Measurements from ENCODE around the gene KRTAP29-1. TPM values are rescaled to one million over a fixed set of nuclear protein-coding genes. Genes with fewer than 3 reads are reported as not detected.
"Not testable (repeated sequence)": the region's sequence is repeated elsewhere in the genome, so short reads cannot be mapped to it uniquely, and the experiment has no call there.

The KRTAP29-1 gene
- total RNA-seq, 1 donor from 2014 or later = not detected

- no peak overlapping the region for H3K4me3 ChIP-seq (ENCODE audit: low read depth, low read length)
- H3K27me3 ChIP-seq (ENCODE audit: control insufficient read depth, insufficient read depth, low read length) = no peaks in the 10 kb centered on the region
- no peak for TF ChIP-seq CTCF (IDR thresholded peaks at IDR 0.05; ENCODE audit: insufficient read depth, low read length, poor library complexity, severe bottlenecking)
- no peaks in the 10 kb centered on the region for H3K36me3 ChIP-seq (ENCODE audit: control insufficient read depth, insufficient read depth, low read length)
- no peak for DNase-seq (ENCODE audit: low read depth)
These were observed 38.1 kb downstream of the KRTAP29-1 start for GRCh38 chr17:41264599-41264998.

GRCh38 chr17:41263212-41263611, 39.4 kb downstream of the KRTAP29-1 start:
- no peak for DNase-seq (ENCODE audit: low read depth)
- Histone ChIP-seq H3K4me3 (ENCODE audit: low read depth, low read length) (no peak overlapping the region), H3K27me3 (ENCODE audit: control insufficient read depth, insufficient read depth, low read length) (no peaks in the 10 kb centered on the region), H3K36me3 (ENCODE audit: control insufficient read depth, insufficient read depth, low read length) (no peaks in the 10 kb centered on the region)
- TF ChIP-seq CTCF (IDR thresholded peaks at IDR 0.05; ENCODE audit: insufficient read depth, low read length, poor library complexity, severe bottlenecking) = no peak

- TF ChIP-seq CTCF (IDR thresholded peaks at IDR 0.05; ENCODE audit: insufficient read depth, low read length, poor library complexity, severe bottlenecking) = no peak
- no peak for DNase-seq (ENCODE audit: low read depth)
- Histone ChIP-seq H3K36me3 (ENCODE audit: control insufficient read depth, insufficient read depth, low read length) (no peaks in the 10 kb centered on the region), H3K27me3 (ENCODE audit: control insufficient read depth, insufficient read depth, low read length) (no peaks in the 10 kb centered on the region), H3K4me3 (ENCODE audit: low read depth, low read length) (no peak overlapping the region)
These were observed 44.2 kb downstream of the KRTAP29-1 start for GRCh38 chr17:41258406-41258805.

- no peak for DNase-seq (ENCODE audit: low read depth)
- Histone ChIP-seq H3K4me3 (ENCODE audit: low read depth, low read length) (no peak overlapping the region), H3K27me3 (ENCODE audit: control insufficient read depth, insufficient read depth, low read length) (no peaks in the 10 kb centered on the region), H3K36me3 (ENCODE audit: control insufficient read depth, insufficient read depth, low read length) (no peaks in the 10 kb centered on the region)
- no peak for TF ChIP-seq CTCF (IDR thresholded peaks at IDR 0.05; ENCODE audit: insufficient read depth, low read length, poor library complexity, severe bottlenecking)
These were observed 46.4 kb downstream of the KRTAP29-1 start for GRCh38 chr17:41256291-41256685.

- H3K27me3 ChIP-seq (ENCODE audit: control insufficient read depth, insufficient read depth, low read length); H3K4me3 ChIP-seq (ENCODE audit: low read depth, low read length); H3K36me3 ChIP-seq (ENCODE audit: control insufficient read depth, insufficient read depth, low read length); DNase-seq (ENCODE audit: low read depth): not testable (repeated sequence)
These were observed 47.0 kb downstream of the KRTAP29-1 start, which contains the start of gene KRTAP9-9 for GRCh38 chr17:41255381-41256290. Gene KRTAP9-9, plus strand, starts transcription at chr17:41255384.

- no peak for DNase-seq (ENCODE audit: low read depth)
- Histone ChIP-seq H3K36me3 (ENCODE audit: control insufficient read depth, insufficient read depth, low read length) (no peaks in the 10 kb centered on the region), H3K27me3 (ENCODE audit: control insufficient read depth, insufficient read depth, low read length) (no peaks in the 10 kb centered on the region), H3K4me3 (ENCODE audit: low read depth, low read length) (no peak overlapping the region)
- TF ChIP-seq CTCF (IDR thresholded peaks at IDR 0.05; ENCODE audit: insufficient read depth, low read length, poor library complexity, severe bottlenecking) = no peak
These were observed 47.8 kb downstream of the KRTAP29-1 start for GRCh38 chr17:41254861-41255260.

Other genes with a start within 250 kb of the KRTAP29-1 start
- gene KRTAP2-2, start 247.6 kb downstream of the KRTAP29-1 start, total RNA-seq = not detected in 2 replicates
- gene KRTAP2-3, start 242.7 kb downstream of the KRTAP29-1 start, total RNA-seq = 4.3 and 5.2 TPM in 2 replicates
- gene KRTAP2-4, start 237.0 kb downstream of the KRTAP29-1 start, total RNA-seq = not detected in 2 replicates
- not detected in 2 replicates for gene KRTAP4-7, start 218.7 kb downstream of the KRTAP29-1 start, total RNA-seq
- not detected in 2 replicates for gene KRTAP4-8, start 204.7 kb downstream of the KRTAP29-1 start, total RNA-seq
- not detected in 2 replicates for gene KRTAP4-16, start 200.6 kb downstream of the KRTAP29-1 start, total RNA-seq
- not detected in 2 replicates for gene KRTAP4-9, start 197.5 kb downstream of the KRTAP29-1 start, total RNA-seq
- gene KRTAP4-11, start 184.5 kb downstream of the KRTAP29-1 start, total RNA-seq = not detected in 2 replicates
- not detected in 2 replicates for gene KRTAP4-12, start 178.7 kb downstream of the KRTAP29-1 start, total RNA-seq
- not detected in 2 replicates for gene KRTAP4-6, start 162.3 kb downstream of the KRTAP29-1 start, total RNA-seq
- not detected in 2 replicates for gene KRTAP4-5, start 153.0 kb downstream of the KRTAP29-1 start, total RNA-seq
- gene KRTAP4-4, start 142.1 kb downstream of the KRTAP29-1 start, total RNA-seq = not detected in 2 replicates
- gene KRTAP4-3, start 134.6 kb downstream of the KRTAP29-1 start, total RNA-seq = not detected in 2 replicates
- gene KRTAP4-2, start 124.6 kb downstream of the KRTAP29-1 start, total RNA-seq = not detected in 2 replicates
- gene KRTAP4-1, start 117.9 kb downstream of the KRTAP29-1 start, total RNA-seq = not detected in 2 replicates
- gene KRTAP9-1, start 113.0 kb downstream of the KRTAP29-1 start, total RNA-seq = not detected in 2 replicates
- gene KRTAP9-2, start 76.2 kb downstream of the KRTAP29-1 start, total RNA-seq = not detected in 2 replicates
- not detected in 2 replicates for gene KRTAP9-3, start 70.4 kb downstream of the KRTAP29-1 start, total RNA-seq
- not detected in 2 replicates for gene KRTAP9-8, start 64.9 kb downstream of the KRTAP29-1 start, total RNA-seq
- gene KRTAP9-4, start 53.2 kb downstream of the KRTAP29-1 start, total RNA-seq = not detected in 2 replicates
- not detected in 2 replicates for gene KRTAP9-9, start 47.5 kb downstream of the KRTAP29-1 start, total RNA-seq
- not detected in 2 replicates for gene KRTAP9-6, start 37.5 kb downstream of the KRTAP29-1 start, total RNA-seq
- gene KRTAP9-7, start 27.2 kb downstream of the KRTAP29-1 start, total RNA-seq = not detected in 2 replicates
- gene KRTAP16-1, start 6.5 kb upstream of the KRTAP29-1 start, total RNA-seq = not detected in 2 replicates
- not detected in 2 replicates for gene KRTAP17-1, start 12.9 kb upstream of the KRTAP29-1 start, total RNA-seq
- not detected in 2 replicates for gene KRT33A, start 48.0 kb upstream of the KRTAP29-1 start, total RNA-seq
- gene KRT33B, start 67.0 kb upstream of the KRTAP29-1 start, total RNA-seq = 0.17 TPM in 1 of 2 replicates, not detected in the other
- gene KRT34, start 79.5 kb upstream of the KRTAP29-1 start, total RNA-seq = 2.5 and 5.5 TPM in 2 replicates
- gene KRT31, start 94.8 kb upstream of the KRTAP29-1 start, total RNA-seq = not detected in 2 replicates
- gene KRT37, start 121.7 kb upstream of the KRTAP29-1 start, total RNA-seq = not detected in 2 replicates
- not detected in 2 replicates for gene KRT38, start 138.1 kb upstream of the KRTAP29-1 start, total RNA-seq
- gene KRT32, start 164.5 kb upstream of the KRTAP29-1 start, total RNA-seq = not detected in 2 replicates
- not detected in 2 replicates for gene KRT35, start 178.3 kb upstream of the KRTAP29-1 start, total RNA-seq
- not detected in 2 replicates for gene KRT36, start 187.1 kb upstream of the KRTAP29-1 start, total RNA-seq
- 0.96 TPM in 1 of 2 replicates, not detected in the other for gene KRT13, start 202.8 kb upstream of the KRTAP29-1 start, total RNA-seq
- gene KRT15, start 216.0 kb upstream of the KRTAP29-1 start, total RNA-seq = 1.3 and 1.6 TPM in 2 replicates
- 851 and 925 TPM in 2 replicates for gene KRT19, start 225.5 kb upstream of the KRTAP29-1 start, total RNA-seq